VCaP (cell line): ENCODE results near the gene NME1.
"Not testable (repeated sequence)": the region's sequence is repeated elsewhere in the genome, so short reads cannot be mapped to it uniquely, and the experiment has no call there.

Source experiments
- H3K27ac ChIP-seq: fragments of 450-650 bp; 2 replicates; pipeline ENCODE4 v1.5.1; 2017
- TF ChIP-seq, protein P1 (sequence below): fragments of 450-650 bp; conservative IDR thresholded peaks from 2 replicates; pipeline ENCODE4 v1.5.1; 2017; ENCODE audit warnings: mild to moderate bottlenecking, moderate library complexity

Gene NME1

GRCh38 chr17:51166987-51167931 is 13.9 kb downstream of the NME1 start:
- peak overlapping the region; percentile 97 for H3K27ac ChIP-seq
- TF ChIP-seq, protein P1, sequence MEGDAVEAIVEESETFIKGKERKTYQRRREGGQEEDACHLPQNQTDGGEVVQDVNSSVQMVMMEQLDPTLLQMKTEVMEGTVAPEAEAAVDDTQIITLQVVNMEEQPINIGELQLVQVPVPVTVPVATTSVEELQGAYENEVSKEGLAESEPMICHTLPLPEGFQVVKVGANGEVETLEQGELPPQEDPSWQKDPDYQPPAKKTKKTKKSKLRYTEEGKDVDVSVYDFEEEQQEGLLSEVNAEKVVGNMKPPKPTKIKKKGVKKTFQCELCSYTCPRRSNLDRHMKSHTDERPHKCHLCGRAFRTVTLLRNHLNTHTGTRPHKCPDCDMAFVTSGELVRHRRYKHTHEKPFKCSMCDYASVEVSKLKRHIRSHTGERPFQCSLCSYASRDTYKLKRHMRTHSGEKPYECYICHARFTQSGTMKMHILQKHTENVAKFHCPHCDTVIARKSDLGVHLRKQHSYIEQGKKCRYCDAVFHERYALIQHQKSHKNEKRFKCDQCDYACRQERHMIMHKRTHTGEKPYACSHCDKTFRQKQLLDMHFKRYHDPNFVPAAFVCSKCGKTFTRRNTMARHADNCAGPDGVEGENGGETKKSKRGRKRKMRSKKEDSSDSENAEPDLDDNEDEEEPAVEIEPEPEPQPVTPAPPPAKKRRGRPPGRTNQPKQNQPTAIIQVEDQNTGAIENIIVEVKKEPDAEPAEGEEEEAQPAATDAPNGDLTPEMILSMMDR, result peak; percentile 95

GRCh38 chr17:51169340-51169739 is 16.0 kb downstream of the NME1 start:
- TF ChIP-seq, protein P1, result no peak
- peak overlapping the region; percentile 97; the same call in 1 of the 2 replicates for H3K27ac ChIP-seq

DNA sequence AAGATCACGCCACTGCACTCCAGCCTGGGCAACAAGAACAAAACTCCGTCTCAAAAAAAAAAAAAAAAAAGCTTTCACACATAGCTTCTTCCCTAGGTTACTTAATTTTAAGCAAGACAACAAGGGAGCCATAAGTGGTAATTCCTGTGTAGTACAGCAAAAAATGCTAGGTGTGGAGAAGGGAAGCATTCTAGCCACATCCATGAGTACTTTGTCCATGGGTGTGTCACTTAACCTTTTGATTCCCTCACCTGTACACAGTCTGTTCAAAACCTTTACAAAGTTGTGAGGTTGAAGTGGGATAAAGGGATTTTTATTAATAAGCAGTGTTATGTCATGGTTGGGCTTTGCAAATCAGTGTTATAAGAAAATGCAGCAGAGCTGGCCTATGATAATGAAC is 17.4 kb downstream of the NME1 start:
- TF ChIP-seq, protein P1, result no peak
- no peak overlapping the region for H3K27ac ChIP-seq

DNA sequence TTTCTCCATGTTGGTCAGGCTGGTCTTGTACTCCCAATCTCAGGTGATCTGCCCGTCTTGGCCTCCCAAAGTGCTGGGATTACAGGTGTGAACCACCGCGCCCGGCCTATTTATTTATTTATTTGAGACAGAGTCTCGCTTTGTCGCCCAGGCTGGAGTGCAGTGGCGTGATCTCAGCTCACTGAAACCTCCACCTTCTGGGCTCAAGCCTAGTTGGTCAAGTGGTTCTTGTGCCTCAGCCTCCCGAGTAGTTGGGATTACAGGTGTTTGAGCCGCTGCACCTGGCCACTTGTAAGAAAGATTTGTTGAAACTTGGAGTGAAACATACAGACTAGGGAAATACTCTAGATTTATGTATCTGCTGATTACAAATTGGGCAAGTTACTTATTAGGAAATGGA is 18.7 kb downstream of the NME1 start:
- not testable (repeated sequence) for H3K27ac ChIP-seq

DNA sequence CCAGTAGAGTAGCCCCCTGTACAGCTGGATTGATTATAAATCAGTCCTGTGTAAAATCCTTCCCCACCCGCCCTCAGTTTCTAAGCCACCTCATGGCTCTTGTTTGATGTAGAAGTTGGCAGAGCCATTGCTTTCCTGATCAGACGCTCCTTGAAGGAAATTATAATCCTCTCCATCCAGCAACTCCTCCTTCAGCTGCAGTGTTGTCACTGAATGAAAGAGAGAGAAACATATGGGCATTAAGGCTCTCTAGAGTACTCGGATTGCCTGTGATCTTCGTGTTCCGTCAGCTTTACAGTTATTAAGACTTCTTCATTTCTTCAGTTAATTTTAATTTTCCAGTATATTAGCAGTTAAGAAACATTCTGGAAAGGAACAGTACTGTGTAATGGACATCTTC is 27.1 kb downstream of the NME1 start:
- no peak overlapping the region for H3K27ac ChIP-seq
- TF ChIP-seq, protein P1, result no peak

- TF ChIP-seq, protein P1, result no peak
- H3K27ac ChIP-seq, result no peak overlapping the region
Observed at GRCh38 chr17:51184124-51184523, 30.8 kb downstream of the NME1 start.

DNA sequence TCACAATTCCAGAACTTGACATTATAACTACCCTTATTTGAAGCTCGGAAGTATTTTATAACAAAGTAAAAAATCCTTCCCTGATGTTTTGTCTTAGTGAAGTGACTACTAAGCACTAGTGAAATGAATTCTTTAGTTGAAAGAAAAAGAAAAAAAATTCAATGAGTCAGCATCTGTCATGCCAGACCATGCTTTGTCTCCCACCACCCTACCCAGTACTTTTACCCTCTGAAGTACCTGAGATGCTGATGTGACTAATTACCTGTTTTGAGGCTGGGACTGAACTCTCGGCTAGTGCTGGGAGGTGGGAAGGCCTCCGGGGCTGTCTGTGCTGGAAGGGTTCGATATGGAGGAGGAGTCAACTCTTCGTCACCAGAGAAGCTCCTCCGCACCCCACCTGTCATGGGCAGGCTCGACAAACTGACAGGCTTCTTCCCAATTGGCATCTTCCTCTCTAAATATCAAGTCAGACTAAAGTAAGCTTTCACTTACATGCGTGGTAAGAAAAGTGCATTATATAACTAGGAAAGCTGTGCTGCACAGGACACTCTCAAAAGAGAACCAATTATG is 32.5 kb downstream of the NME1 start:
- TF ChIP-seq, protein P1, result no peak
- no peak overlapping the region for H3K27ac ChIP-seq
